Heart left ventricle (tissue), 16 donors: ENCODE measurements around the gene NCF2. TPM values are rescaled to one million over a fixed set of nuclear protein-coding genes. Genes with fewer than 3 reads are reported as not detected.

ENCODE experiments used
- ATAC-seq, 4 donors: fragments of 200-7000 bp; cut with Tn5 transposase; one replicate each; pipeline ENCODE4 v1.9.1; 2020 to 2022; ENCODE audit warnings: moderate library complexity in 4 of 4, mild to moderate bottlenecking in 3 of 4, moderate number of reproducible peaks in 1 of 4
- DNase-seq, 5 donors: peaks; one replicate each; pipeline ENCODE4 v3.0.0-alpha.2; 2020
- H3K27ac ChIP-seq, 12 donors: fragments of 200-600 bp; sonication (generic) in 4 of 12; one replicate each; pipeline versions ENCODE4 v1.5.0 to v1.8.0; 2016 to 2022; ENCODE audit warnings: mild to moderate bottlenecking in 2 of 12
- H3K27me3 ChIP-seq, 9 donors: fragments of 200-600 bp; sonication (generic) in 2 of 9; one replicate each; pipeline versions ENCODE4 v1.5.1 to v1.8.0; 2016 to 2022; ENCODE audit warnings: mild to moderate bottlenecking in 3 of 9
- H3K36me3 ChIP-seq, 9 donors: fragments of 200-600 bp; sonication (generic) in 2 of 9; one replicate each; pipeline versions ENCODE4 v1.5.0 to v1.8.0; 2018 to 2022; ENCODE audit warnings: mild to moderate bottlenecking in 2 of 9
- H3K4me1 ChIP-seq, 12 donors: fragments of 200-600 bp; sonication (generic) in 4 of 12; one replicate each; pipeline versions ENCODE4 v1.5.0 to v1.8.0; 2016 to 2022; ENCODE audit warnings: mild to moderate bottlenecking in 3 of 12
- H3K4me3 ChIP-seq, 12 donors: fragments of 200-600 bp; sonication (generic) in 4 of 12; one replicate each; pipeline versions ENCODE4 v1.5.0 to v1.8.0; 2017 to 2022; ENCODE audit warnings: mild to moderate bottlenecking in 9 of 12, moderate library complexity in 4 of 12
- H3K9me3 ChIP-seq, 12 donors: fragments of 200-600 bp; sonication (generic) in 4 of 12; one replicate each; pipeline versions ENCODE4 v1.5.0 to v1.8.0; 2016 to 2022; ENCODE audit warnings: mild to moderate bottlenecking in 1 of 12
- CTCF ChIP-seq, 12 donors: fragments of 200-600 bp; sonication (generic) in 4 of 12; IDR thresholded peaks; one replicate each; pipeline versions ENCODE4 v1.5.0 to v1.8.0; 2018 to 2022; ENCODE audit warnings: antibody characterized with exemption in 12 of 12, mild to moderate bottlenecking in 5 of 12
- POLR2A ChIP-seq, 2 donors: fragments of 450-650 bp; IDR thresholded peaks; one replicate each; pipeline ENCODE4 v1.6.1; 2017; ENCODE audit warnings: antibody characterized with exemption in 2 of 2, mild to moderate bottlenecking in 2 of 2, moderate library complexity in 2 of 2
- WGBS, 4 donors: extraction: QIAGEN DNeasy Blood & Tissue Kit in 2 of 4; methylation state at CpG; one replicate each; pipeline versions ENCODE4 v1.1.5 to v1.1.7; 2013 to 2018; 5-methylcytosine and 5-hydroxymethylcytosine counted together
- intact Hi-C, 10 donors: fragments of 100-400 bp; cut with DNase I; formaldehyde crosslinking; loops; one replicate each; pipeline versions ENCODE4 v1.11.1 to v1.14.2; 2022
- long read RNA-seq, 3 donors: library from polyadenylated mRNA; unstranded; transcript quantifications; one replicate each; pipeline ENCODE4 v2.0.0, GENCODE V29; 2020 to 2021
- polyA plus RNA-seq, 2 donors: library from polyadenylated mRNA; stranded (reverse); fragments of 200-250 nt; gene quantifications; one replicate each; pipeline ENCODE4 v1.2.3, GENCODE V29; 2013
- total RNA-seq, 9 donors: library from RNA; depleted of rRNA in 2 of 9; stranded (reverse); fragments of >200 nt in 2 of 9; fragmentation: NEBNext Ultra II Directional in 3 of 9; extraction: Animal tissue kit (Norgen Biotek cat#: 25700) in 3 of 9; gene quantifications; one replicate each; pipeline versions ENCODE4 v1.1.0 to v1.2.4, GENCODE V29; 2016 to 2023
- donor health status: ischemic (EF 13 %, LVEDD 7.1; RV severe dilation, severe dysfunction).
- donor health status: healthy with polysubstance abuse.
- donor health status: DM: no; HTN: yes; CAD: no.
- donor health status: DM: no; HTN: no; CAD: no.
- donor health status: ischemic (EF 25% LVEDD 6.9; RV normal size, moderate dysfunction).
- donor health status: ischemic (EF 25% LVEDD 5.7; RV mildly dilated, moderate dysfunction).
- donor health status: healthy.
- donor health status: DM: yes; HTN: yes; CAD: no.
- donor health status: ischemic (EF 35%, LVEDD 5.7; RV mildly dilated, moderate dysfunction).
- donor health status: nonischemic (EF 11% LVEDD 7.7; RV severe dilation, severe dysfunction).
- donor health status: DM: yes; HTN: yes; CAD: no.
- donor health status: PGD.
- donor health status: ischemic (EF 29% LVEDD 5.4; RV normal size, mild dysfunction).
- donor health status: nonischemic (EF 23%, LVEDD 6.1; RV moderate dilation, normal function).

NCF2 gene
- 10 to 100 TPM in 2 of 9 donors, 1 to 10 TPM in 7; 2.6 to 51.2 (median 5.1) TPM for total RNA-seq
- 1 to 10 TPM; 1.3 to 2.5 TPM for polyA plus RNA-seq
- long read RNA-seq, donor 1, partial matches to known transcripts: 1 of 4 reads
- long read RNA-seq, donor 1, other reads (novel, unspliced or antisense): 2 of 4 reads
- long read RNA-seq, donor 2, partial matches to known transcripts: 2 of 4 reads
- long read RNA-seq, donor 2, other reads (novel, unspliced or antisense): 1 of 4 reads
- long read RNA-seq, donor 3, partial matches to known transcripts: 3 of 7 reads
- long read RNA-seq, donor 3, other reads (novel, unspliced or antisense): 1 of 7 reads

GRCh38 chr1:183590244-183591191 is at the start of gene NCF2:
TSS of gene NCF2 (minus strand) at chr1:183590459. CDS start at chr1:183590329, 130 bp downstream.
- 83 to 91% (median 87%) methylated on average over 6 of the region's 6 CpGs for WGBS, 4 donors
- H3K27ac ChIP-seq: peak within 1 kb of the TSS in 8 of 12 donors; percentile 25 to 94 (median 52)
- peaks cover 0 to 58% (median 0%) of the 10 kb centered on the region in 12 donors for H3K4me1 ChIP-seq
- peaks cover 0 to 11% (median 0%) of the 10 kb centered on the region in 9 donors for H3K36me3 ChIP-seq
- DNase-seq: peak in 3 of 5 donors; percentile 37 to 46 (median 40)
- H3K4me3 ChIP-seq: peak within 1 kb of the TSS in 8 of 12 donors; percentile 11 to 63 (median 30)
- TF ChIP-seq POLR2A (IDR thresholded peaks at IDR 0.05) (no peak), CTCF (IDR thresholded peaks at IDR 0.05) (no peak)
- no peaks in the 10 kb centered on the region for H3K9me3 ChIP-seq
- peak; percentile 63 to 89 (median 84) for ATAC-seq
- intact Hi-C loops: no loop called here
- H3K27me3 ChIP-seq: no peaks in the 10 kb centered on the region

GRCh38 chr1:183638649-183639387 is 48.6 kb upstream of the NCF2 start:
- TF ChIP-seq POLR2A (IDR thresholded peaks at IDR 0.05) (no peak), CTCF (IDR thresholded peaks at IDR 0.05) (no peak)
- intact Hi-C loops: loop anchor here in 3 of 10 donors (5.0 to 10.0 kb wide), 2 partner anchors 167 to 354 kb away; partner anchors contain the start of gene SMG7 (in 2 of the 3)
- H3K27me3 ChIP-seq: no peaks in the 10 kb centered on the region
- H3K4me1 ChIP-seq: peaks cover 0 to 17% (median 7%) of the 10 kb centered on the region in 12 donors
- ATAC-seq (no peak), DNase-seq (no peak)
- 79 to 88% (median 86%) methylated on average over 7 of the region's 7 CpGs for WGBS, 4 donors
- H3K4me3 ChIP-seq: peak overlapping the region in 4 of 12 donors; percentile 80 to 90 (median 82)
- no peaks in the 10 kb centered on the region for H3K9me3 ChIP-seq
- no peaks in the 10 kb centered on the region for H3K36me3 ChIP-seq
- peak overlapping the region in 9 of 12 donors; percentile 5 to 96 (median 82) for H3K27ac ChIP-seq

GRCh38 chr1:183636783-183637182 is 46.5 kb upstream of the NCF2 start:
- Histone ChIP-seq H3K27me3 (no peaks in the 10 kb centered on the region), H3K4me1 (peaks cover 0 to 37% (median 25%) of the 10 kb centered on the region in 12 donors), H3K4me3 (peak overlapping the region; percentile 66 to 97 (median 83)), H3K27ac (peak overlapping the region; percentile 18 to 99 (median 92)), H3K9me3 (no peaks in the 10 kb centered on the region), H3K36me3 (peaks cover 0 to 13% (median 11%) of the 10 kb centered on the region in 9 donors)
- intact Hi-C loops: loop anchor here in 3 of 10 donors (5.0 to 10.0 kb wide), 2 partner anchors 164 to 352 kb away; partner anchors contain the start of gene SMG7 (in 2 of the 3)
- 34 to 41% (median 39%) methylated on average over 5 of the region's 5 CpGs for WGBS, 4 donors
- DNase-seq (no peak), ATAC-seq (no peak)
- TF ChIP-seq CTCF (IDR thresholded peaks at IDR 0.05) (no peak), POLR2A (IDR thresholded peaks at IDR 0.05) (no peak)
